ENCODE results near the gene WFIKKN2.

- TF ChIP-seq SMC3 (IDR thresholded peaks at IDR 0.05; ENCODE audit: low read depth, low read length) (no peak), USF2 (IDR thresholded peaks at IDR 0.05; ENCODE audit: borderline replicate concordance, low read depth, low read length) (no peak)
Observed at GRCh38 chr17:50836826-50837225, 1.4 kb downstream of the WFIKKN2 start.
